ENCODE results near the gene RIT1. TPM values are rescaled to one million over a fixed set of nuclear protein-coding genes. Genes with fewer than 3 reads are reported as not detected.
A peak's percentile ranks its signal among the peaks of the same experiment; 100 is the strongest.

The RIT1 gene
- total and polyA plus RNA-seq, 2 experiments from 2014 or later, result 30.5 to 32.4 TPM

- no peaks in the 10 kb centered on the region for H3K79me2 ChIP-seq (ENCODE audit: insufficient read depth)
- H3K9me3 ChIP-seq (ENCODE audit: low read depth), result no peaks in the 10 kb centered on the region
- no peaks in the 10 kb centered on the region for H3K36me3 ChIP-seq (ENCODE audit: low read depth)
- no peak overlapping the region for H3K9ac ChIP-seq
- no peak overlapping the region for H3K27ac ChIP-seq
- H2AFZ ChIP-seq, result no peak overlapping the region
- H3F3A ChIP-seq (ENCODE audit: insufficient read depth), result no peaks in the 10 kb centered on the region
- TF ChIP-seq EZH2phosphoT487 (IDR thresholded peaks at IDR 0.05; ENCODE audit: insufficient read depth, low read depth), result no peak
- no peak for TF ChIP-seq EZH2 (IDR thresholded peaks at IDR 0.05; ENCODE audit: insufficient read depth, poor library complexity, severe bottlenecking)
- H3K4me2 ChIP-seq (ENCODE audit: unreplicated experiment), result no peak overlapping the region
- no peaks in the 10 kb centered on the region for H4K20me1 ChIP-seq (ENCODE audit: insufficient read depth)
- no peak overlapping the region for H3K4me3 ChIP-seq
- no peaks in the 10 kb centered on the region for H3K4me1 ChIP-seq (ENCODE audit: insufficient read depth)
- in situ Hi-C loops (cut with MboI), result no loop called here
- no peak for DNase-seq
- H3K9me2 ChIP-seq (ENCODE audit: insufficient read depth), result no peaks in the 10 kb centered on the region
- no peaks in the 10 kb centered on the region for H3K27me3 ChIP-seq (replicated peaks; ENCODE audit: insufficient read depth)
Observed at GRCh38 chr1:155882235-155882634, 28.9 kb downstream of the RIT1 start.

DNA sequence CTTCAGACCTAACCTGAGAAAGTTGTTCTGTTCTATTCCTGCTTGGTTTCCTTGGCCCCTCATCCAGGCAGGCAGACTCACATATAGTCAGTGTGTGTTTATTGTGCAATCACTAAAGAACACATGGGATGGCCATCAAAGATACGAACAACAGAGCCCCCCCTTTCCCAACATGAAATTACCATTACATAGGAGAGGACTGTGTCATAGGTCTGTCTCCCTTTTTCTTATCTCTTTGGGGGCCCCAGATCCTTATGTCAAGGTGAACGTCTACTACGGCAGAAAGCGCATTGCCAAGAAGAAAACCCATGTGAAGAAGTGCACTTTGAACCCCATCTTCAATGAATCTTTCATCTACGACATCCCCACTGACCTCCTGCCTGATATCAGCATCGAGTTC, 30.2 kb downstream of the RIT1 start:
- in situ Hi-C loops (cut with MboI), result no loop called here
- WGBS, 2 experiments (ENCODE audit: low coverage in 1 of 2, low lambda C conversion rate in 2 of 2, missing lambda C conversion rate in 2 of 2), result 89 to 98% methylated on average over 6 of the region's 6 CpGs

GRCh38 chr1:155880251-155880650, 30.9 kb downstream of the RIT1 start:
- WGBS, 2 experiments (ENCODE audit: low coverage in 1 of 2, low lambda C conversion rate in 2 of 2, missing lambda C conversion rate in 2 of 2), result 94 to 96% methylated on average over 2 of the region's 2 CpGs
- H3K4me2 ChIP-seq (ENCODE audit: unreplicated experiment), result no peak overlapping the region
- H3K9me3 ChIP-seq (ENCODE audit: low read depth), result no peaks in the 10 kb centered on the region
- H3K9me2 ChIP-seq (ENCODE audit: insufficient read depth), result no peaks in the 10 kb centered on the region
- no peak overlapping the region for H3K4me3 ChIP-seq
- in situ Hi-C loops (cut with MboI), result no loop called here
- H3K9ac ChIP-seq, result no peak overlapping the region
- H4K20me1 ChIP-seq (ENCODE audit: insufficient read depth), result no peaks in the 10 kb centered on the region
- no peaks in the 10 kb centered on the region for H3K27me3 ChIP-seq (replicated peaks; ENCODE audit: insufficient read depth)
- DNase-seq, result no peak
- H3F3A ChIP-seq (ENCODE audit: insufficient read depth), result no peaks in the 10 kb centered on the region
- no peak overlapping the region for H3K27ac ChIP-seq
- no peaks in the 10 kb centered on the region for H3K79me2 ChIP-seq (ENCODE audit: insufficient read depth)
- H2AFZ ChIP-seq, result no peak overlapping the region
- H3K4me1 ChIP-seq (ENCODE audit: insufficient read depth), result no peaks in the 10 kb centered on the region
- no peaks in the 10 kb centered on the region for H3K36me3 ChIP-seq (ENCODE audit: low read depth)
- TF ChIP-seq EZH2phosphoT487 (IDR thresholded peaks at IDR 0.05; ENCODE audit: insufficient read depth, low read depth) (no peak), EZH2 (IDR thresholded peaks at IDR 0.05; ENCODE audit: insufficient read depth, poor library complexity, severe bottlenecking) (no peak)

More for the DNA sequence above, 30.2 kb downstream of the RIT1 start:
- Histone ChIP-seq H3K9me3 (ENCODE audit: low read depth) (no peaks in the 10 kb centered on the region), H3K9ac (no peak overlapping the region), H2AFZ (no peak overlapping the region), H3K27me3 (replicated peaks; ENCODE audit: insufficient read depth) (no peaks in the 10 kb centered on the region), H3F3A (ENCODE audit: insufficient read depth) (no peaks in the 10 kb centered on the region), H3K79me2 (ENCODE audit: insufficient read depth) (no peaks in the 10 kb centered on the region), H3K4me2 (ENCODE audit: unreplicated experiment) (no peak overlapping the region), H3K4me1 (ENCODE audit: insufficient read depth) (no peaks in the 10 kb centered on the region), H4K20me1 (ENCODE audit: insufficient read depth) (no peaks in the 10 kb centered on the region), H3K4me3 (no peak overlapping the region), H3K9me2 (ENCODE audit: insufficient read depth) (no peaks in the 10 kb centered on the region), H3K27ac (no peak overlapping the region), H3K36me3 (ENCODE audit: low read depth) (no peaks in the 10 kb centered on the region)
- DNase-seq, result no peak
- TF ChIP-seq EZH2 (IDR thresholded peaks at IDR 0.05; ENCODE audit: insufficient read depth, poor library complexity, severe bottlenecking) (no peak), EZH2phosphoT487 (IDR thresholded peaks at IDR 0.05; ENCODE audit: insufficient read depth, low read depth) (no peak)

- H3K4me2 ChIP-seq (ENCODE audit: unreplicated experiment), result no peak overlapping the region
- in situ Hi-C loops (cut with MboI), result no loop called here
Observed at GRCh38 chr1:155877945-155878344, 33.2 kb downstream of the RIT1 start.

DNA sequence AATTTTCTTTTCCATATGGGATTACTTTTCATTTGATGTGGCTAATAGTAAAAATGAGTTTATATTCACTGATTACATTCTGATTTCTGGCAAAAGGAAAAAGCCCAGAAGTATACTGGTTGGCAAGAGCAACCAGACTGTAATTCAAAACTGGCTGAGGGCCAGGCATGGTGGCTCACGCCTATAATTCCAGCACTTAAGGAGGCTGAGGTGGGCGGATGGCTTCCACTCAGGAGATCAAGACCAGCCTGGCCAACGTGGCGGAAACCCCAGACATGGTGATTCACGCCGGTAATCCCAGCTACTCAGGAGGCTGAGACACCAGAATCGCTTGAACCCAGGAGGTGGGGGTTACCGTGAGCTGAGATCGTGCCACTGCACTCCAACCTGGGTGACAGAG, 37.3 kb downstream of the RIT1 start:
- no peaks in the 10 kb centered on the region for H3K9me3 ChIP-seq (ENCODE audit: low read depth)
- no peaks in the 10 kb centered on the region for H3K9me2 ChIP-seq (ENCODE audit: insufficient read depth)

More at GRCh38 chr1:155877945-155878344, 33.2 kb downstream of the RIT1 start:
- Histone ChIP-seq H3F3A (ENCODE audit: insufficient read depth) (no peaks in the 10 kb centered on the region), H4K20me1 (ENCODE audit: insufficient read depth) (no peaks in the 10 kb centered on the region), H3K4me3 (no peak overlapping the region), H3K79me2 (ENCODE audit: insufficient read depth) (no peaks in the 10 kb centered on the region), H3K4me1 (ENCODE audit: insufficient read depth) (no peaks in the 10 kb centered on the region), H3K9ac (no peak overlapping the region), H3K27me3 (replicated peaks; ENCODE audit: insufficient read depth) (no peaks in the 10 kb centered on the region), H3K9me3 (ENCODE audit: low read depth) (no peaks in the 10 kb centered on the region), H3K36me3 (ENCODE audit: low read depth) (no peaks in the 10 kb centered on the region), H3K9me2 (ENCODE audit: insufficient read depth) (no peaks in the 10 kb centered on the region), H3K27ac (no peak overlapping the region), H2AFZ (no peak overlapping the region)
- TF ChIP-seq EZH2 (IDR thresholded peaks at IDR 0.05; ENCODE audit: insufficient read depth, poor library complexity, severe bottlenecking) (no peak), EZH2phosphoT487 (IDR thresholded peaks at IDR 0.05; ENCODE audit: insufficient read depth, low read depth) (no peak)
- 97 to 100% methylated on average over 2 of the region's 2 CpGs for WGBS, 2 experiments (ENCODE audit: low coverage in 1 of 2, low lambda C conversion rate in 2 of 2, missing lambda C conversion rate in 2 of 2)
- no peak for DNase-seq

More for the DNA sequence above, 37.3 kb downstream of the RIT1 start:
- in situ Hi-C loops (cut with MboI), result no loop called here
- no peaks in the 10 kb centered on the region for H3F3A ChIP-seq (ENCODE audit: insufficient read depth)
- H3K4me3 ChIP-seq, result no peak overlapping the region
- no peaks in the 10 kb centered on the region for H3K36me3 ChIP-seq (ENCODE audit: low read depth)
- WGBS, 2 experiments (ENCODE audit: low coverage in 1 of 2, low lambda C conversion rate in 2 of 2, missing lambda C conversion rate in 2 of 2), result 77 to 83% methylated on average over 9 of the region's 9 CpGs
- TF ChIP-seq EZH2 (IDR thresholded peaks at IDR 0.05; ENCODE audit: insufficient read depth, poor library complexity, severe bottlenecking) (no peak), EZH2phosphoT487 (IDR thresholded peaks at IDR 0.05; ENCODE audit: insufficient read depth, low read depth) (no peak)
- no peaks in the 10 kb centered on the region for H3K27me3 ChIP-seq (replicated peaks; ENCODE audit: insufficient read depth)
- no peaks in the 10 kb centered on the region for H4K20me1 ChIP-seq (ENCODE audit: insufficient read depth)
- no peaks in the 10 kb centered on the region for H3K79me2 ChIP-seq (ENCODE audit: insufficient read depth)
- no peak overlapping the region for H3K9ac ChIP-seq
- H3K4me1 ChIP-seq (ENCODE audit: insufficient read depth), result no peaks in the 10 kb centered on the region
- no peak overlapping the region for H3K4me2 ChIP-seq (ENCODE audit: unreplicated experiment)
- no peak overlapping the region for H2AFZ ChIP-seq
- H3K27ac ChIP-seq, result no peak overlapping the region
- DNase-seq, result peak; percentile 44

All from GM23248 (cell line).